ENCODE data around the gene CTPS2. TPM values are rescaled to one million over a fixed set of nuclear protein-coding genes. Genes with fewer than 3 reads are reported as not detected.
"Not testable (repeated sequence)": the region's sequence is repeated elsewhere in the genome, so short reads cannot be mapped to it uniquely, and the experiment has no call there.

CTPS2 gene
- total and polyA plus RNA-seq, 8 donors, result 2.3 to 34.3 (median 10.3) TPM

DNA sequence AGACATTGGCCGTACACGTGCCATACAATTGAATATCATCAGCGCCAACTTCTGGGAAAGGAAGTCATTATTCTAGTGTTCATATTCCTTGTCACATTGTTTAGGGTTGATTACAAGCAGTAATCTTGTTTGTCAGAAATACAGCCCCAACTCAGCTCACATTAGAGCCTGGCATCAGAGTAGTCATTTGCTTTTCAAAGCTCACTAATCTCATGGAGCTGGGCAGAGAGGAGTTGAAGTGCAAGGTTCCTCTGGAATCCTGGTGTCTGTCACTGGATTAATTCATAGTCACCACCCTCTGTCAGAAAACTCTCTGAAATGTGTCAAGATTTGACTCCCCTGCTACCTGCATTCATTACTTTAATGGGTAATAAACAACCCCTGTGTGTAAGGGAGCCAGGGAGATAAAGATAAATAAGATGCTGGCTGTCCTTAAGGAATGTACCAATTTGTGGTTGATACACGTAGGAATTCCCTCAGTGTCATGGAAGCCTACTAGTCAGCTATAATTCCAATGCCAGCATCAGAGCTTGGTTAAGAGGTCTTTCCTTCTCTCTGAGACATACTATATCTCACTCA lies 106.2 kb downstream of the CTPS2 start:
- H3K4me1 ChIP-seq, result peaks cover 0 to 18% (median 7%) of the 10 kb centered on the region in 4 donors
- TF ChIP-seq POLR2A (IDR thresholded peaks at IDR 0.05), result no peak
- TF ChIP-seq, protein P1, sequence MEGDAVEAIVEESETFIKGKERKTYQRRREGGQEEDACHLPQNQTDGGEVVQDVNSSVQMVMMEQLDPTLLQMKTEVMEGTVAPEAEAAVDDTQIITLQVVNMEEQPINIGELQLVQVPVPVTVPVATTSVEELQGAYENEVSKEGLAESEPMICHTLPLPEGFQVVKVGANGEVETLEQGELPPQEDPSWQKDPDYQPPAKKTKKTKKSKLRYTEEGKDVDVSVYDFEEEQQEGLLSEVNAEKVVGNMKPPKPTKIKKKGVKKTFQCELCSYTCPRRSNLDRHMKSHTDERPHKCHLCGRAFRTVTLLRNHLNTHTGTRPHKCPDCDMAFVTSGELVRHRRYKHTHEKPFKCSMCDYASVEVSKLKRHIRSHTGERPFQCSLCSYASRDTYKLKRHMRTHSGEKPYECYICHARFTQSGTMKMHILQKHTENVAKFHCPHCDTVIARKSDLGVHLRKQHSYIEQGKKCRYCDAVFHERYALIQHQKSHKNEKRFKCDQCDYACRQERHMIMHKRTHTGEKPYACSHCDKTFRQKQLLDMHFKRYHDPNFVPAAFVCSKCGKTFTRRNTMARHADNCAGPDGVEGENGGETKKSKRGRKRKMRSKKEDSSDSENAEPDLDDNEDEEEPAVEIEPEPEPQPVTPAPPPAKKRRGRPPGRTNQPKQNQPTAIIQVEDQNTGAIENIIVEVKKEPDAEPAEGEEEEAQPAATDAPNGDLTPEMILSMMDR (IDR thresholded peaks at IDR 0.05), result no peak
- TF ChIP-seq EP300 (IDR thresholded peaks at IDR 0.05), result no peak
- TF ChIP-seq POLR2AphosphoS5 (IDR thresholded peaks at IDR 0.05), result no peak
- H3K36me3 ChIP-seq, result peaks cover 0 to 5% (median 0%) of the 10 kb centered on the region in 4 donors
- no peaks in the 10 kb centered on the region for H3K9me3 ChIP-seq
- 69 to 84% (median 78%) methylated on average over 4 of the region's 4 CpGs for WGBS, 5 donors
- H3K27ac ChIP-seq, result peak overlapping the region in 3 of 5 donors; percentile 64 to 81 (median 76)
- H3K4me3 ChIP-seq, result no peak overlapping the region
- H3K27me3 ChIP-seq, result no peaks in the 10 kb centered on the region
- intact Hi-C loops (cut with DNase I; ENCODE audit: low total_unique reads), result no loop called here
- no peak for DNase-seq

DNA sequence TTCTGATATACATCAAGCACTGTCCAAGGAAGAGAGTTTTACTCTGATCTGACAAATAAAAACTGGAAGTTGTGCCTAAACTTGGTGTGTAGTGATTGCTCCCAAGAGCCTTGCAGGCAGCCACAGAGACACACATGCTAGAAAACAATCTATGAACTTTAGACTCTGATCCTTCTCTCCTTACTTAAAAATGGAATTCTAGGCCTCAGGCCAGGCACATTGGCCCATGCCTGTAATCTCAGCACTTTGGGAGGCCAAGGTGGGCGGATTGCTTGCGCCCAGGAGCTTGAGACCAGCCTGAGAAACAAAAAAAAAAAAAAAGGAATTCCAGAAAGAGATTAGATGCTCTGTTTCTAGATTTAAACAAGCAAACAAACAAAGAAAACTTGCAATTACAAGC lies 108.1 kb downstream of the CTPS2 start:
- intact Hi-C loops (cut with DNase I; ENCODE audit: low total_unique reads), result no loop called here
- peaks cover 0 to 2% (median 0%) of the 10 kb centered on the region in 4 donors for H3K36me3 ChIP-seq
- H3K27ac ChIP-seq, result peak overlapping the region; percentile 49 to 81 (median 76)
- TF ChIP-seq, protein P1 (IDR thresholded peaks at IDR 0.05), result no peak
- TF ChIP-seq POLR2AphosphoS5 (IDR thresholded peaks at IDR 0.05), result no peak
- TF ChIP-seq POLR2A (IDR thresholded peaks at IDR 0.05), result no peak
- TF ChIP-seq EP300 (IDR thresholded peaks at IDR 0.05), result no peak
- no peaks in the 10 kb centered on the region for H3K9me3 ChIP-seq
- no peak for DNase-seq
- H3K4me3 ChIP-seq, result no peak overlapping the region
- no peaks in the 10 kb centered on the region for H3K27me3 ChIP-seq
- peaks cover 0 to 24% (median 7%) of the 10 kb centered on the region in 4 donors for H3K4me1 ChIP-seq
- WGBS, 5 donors, result 34 to 54% (median 46%) methylated on average over 2 of the region's 2 CpGs

DNA sequence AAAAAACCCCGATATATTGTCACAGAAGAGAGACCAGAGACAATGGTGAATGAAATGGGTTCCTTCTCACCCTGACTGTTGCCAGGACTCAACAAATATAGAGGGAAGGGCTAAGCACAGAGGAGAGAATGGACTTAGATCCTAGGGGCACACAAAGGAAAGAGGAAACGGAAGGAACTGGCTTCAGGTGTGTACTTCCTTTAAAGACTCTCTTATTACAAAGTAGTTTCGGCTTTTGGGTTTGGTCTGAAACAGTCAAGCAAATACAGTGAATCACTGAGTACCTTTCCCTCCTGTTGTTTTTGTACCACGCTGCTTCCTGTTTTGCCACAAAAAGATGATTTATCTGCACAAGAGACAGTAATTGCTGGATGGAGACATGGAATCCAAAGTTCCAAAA lies 108.6 kb downstream of the CTPS2 start:
- peak overlapping the region in 4 of 5 donors; percentile 49 to 81 (median 70) for H3K27ac ChIP-seq
- no peaks in the 10 kb centered on the region for H3K27me3 ChIP-seq
- H3K9me3 ChIP-seq, result no peaks in the 10 kb centered on the region
- peaks cover 0 to 24% (median 7%) of the 10 kb centered on the region in 4 donors for H3K4me1 ChIP-seq
- DNase-seq, result peak in 1 of 2 donors; percentile 56
- intact Hi-C loops (cut with DNase I; ENCODE audit: low total_unique reads), result no loop called here
- 27 to 59% (median 55%) methylated on average over 4 of the region's 4 CpGs for WGBS, 5 donors
- TF ChIP-seq, protein P1 (IDR thresholded peaks at IDR 0.05), result no peak
- no peak for TF ChIP-seq EP300 (IDR thresholded peaks at IDR 0.05)
- peak in 1 of 3 donors; percentile 16 for TF ChIP-seq POLR2AphosphoS5 (IDR thresholded peaks at IDR 0.05)
- no peaks in the 10 kb centered on the region for H3K36me3 ChIP-seq
- no peak overlapping the region for H3K4me3 ChIP-seq

DNA sequence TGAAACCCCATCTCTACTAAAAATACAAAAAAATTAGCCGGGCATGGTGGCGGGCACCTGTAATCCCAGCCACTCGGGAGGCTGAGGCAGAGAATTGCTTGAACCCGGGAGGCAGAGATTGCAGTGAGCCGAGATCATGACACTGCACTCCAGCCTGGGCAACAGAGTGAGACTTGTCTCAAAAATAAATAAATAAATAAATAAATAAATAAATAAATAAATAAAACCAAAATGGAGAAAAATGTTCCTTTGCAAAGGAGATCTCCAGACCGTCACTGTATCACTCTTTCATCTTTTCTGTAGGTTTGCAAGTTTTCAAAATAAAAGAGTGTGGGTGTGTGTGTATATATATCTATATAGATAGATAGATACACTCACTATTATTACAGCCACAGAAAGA lies 109.2 kb downstream of the CTPS2 start:
- DNase-seq; intact Hi-C loops (cut with DNase I; ENCODE audit: low total_unique reads); H3K9me3 ChIP-seq; H3K4me3 ChIP-seq; H3K27me3 ChIP-seq; H3K36me3 ChIP-seq: not testable (repeated sequence)
- peak overlapping the region in 4 of 5 donors; percentile 49 to 81 (median 70) for H3K27ac ChIP-seq
- H3K4me1 ChIP-seq, result peaks cover 0 to 24% (median 7%) of the 10 kb centered on the region in 4 donors
- WGBS, 5 donors, result 87 to 96% (median 91%) methylated on average over 6 of the region's 6 CpGs

DNA sequence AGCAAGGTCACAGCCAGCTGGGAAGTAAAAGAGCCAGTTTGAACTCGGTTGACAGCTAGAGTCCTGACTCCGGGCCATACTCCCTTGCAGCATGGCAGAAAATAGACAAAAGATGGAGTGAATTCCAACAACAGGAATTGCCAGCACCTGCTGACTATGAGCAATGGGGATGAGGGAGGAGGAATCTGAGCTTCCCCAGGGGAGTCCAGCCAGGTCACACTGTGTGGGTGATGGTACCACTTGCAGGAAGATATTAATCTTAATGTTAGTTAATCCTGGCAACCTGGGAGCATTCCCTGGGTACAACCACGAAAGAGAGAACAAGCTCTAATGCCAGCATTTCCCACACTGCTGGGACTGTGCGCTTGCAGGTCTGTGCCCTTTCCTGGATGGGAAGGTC lies 110.6 kb downstream of the CTPS2 start:
- Histone ChIP-seq H3K4me3 (no peak overlapping the region), H3K27ac (no peak overlapping the region), H3K36me3 (no peaks in the 10 kb centered on the region), H3K4me1 (peaks cover 0 to 24% (median 7%) of the 10 kb centered on the region in 4 donors), H3K27me3 (no peaks in the 10 kb centered on the region), H3K9me3 (no peaks in the 10 kb centered on the region)
- TF ChIP-seq POLR2A (IDR thresholded peaks at IDR 0.05), result no peak
- no peak for TF ChIP-seq EP300 (IDR thresholded peaks at IDR 0.05)
- intact Hi-C loops (cut with DNase I; ENCODE audit: low total_unique reads), result no loop called here
- WGBS, 5 donors, result 81 to 85% (median 83%) methylated on average over 2 to 4 of the region's 4 CpGs
- DNase-seq, result no peak

All from stomach (tissue), 9 donors.